IPS DF 6.9 (cell line): Measurements from ENCODE around the gene KIF2A.

ENCODE experiments used
- DNase-seq: peaks from one replicate; pipeline ENCODE4 v3.0.0-alpha.2; 2013; ENCODE audit warnings: low read depth, low spot score
- H3K27ac ChIP-seq: one replicate; pipeline ENCODE4 v1.5.1; 2013; ENCODE audit warnings: low read length, control low read depth
- H3K27me3 ChIP-seq: 2 replicates; pipeline ENCODE4 v1.6.1; 2013; ENCODE audit warnings: mild to moderate bottlenecking, low read length; ENCODE audit not compliant: control insufficient read depth, insufficient read depth
- H3K36me3 ChIP-seq: 2 replicates; pipeline ENCODE4 v1.6.1; 2013; ENCODE audit warnings: low read length; ENCODE audit not compliant: control insufficient read depth, insufficient read depth
- H3K4me1 ChIP-seq: 2 replicates; pipeline ENCODE4 v1.6.1; 2013; ENCODE audit warnings: low read length; ENCODE audit not compliant: control insufficient read depth, insufficient read depth
- H3K4me3 ChIP-seq: 2 replicates; pipeline ENCODE4 v1.5.1; 2013; ENCODE audit warnings: mild to moderate bottlenecking, low read length
- H3K9me3 ChIP-seq: 2 replicates; pipeline ENCODE4 v1.6.1; 2013; ENCODE audit warnings: low read length, inconsistent platforms; ENCODE audit not compliant: control insufficient read depth, insufficient read depth
- WGBS: extraction: QIAGEN DNeasy Blood & Tissue Kit; methylation state at CpG from one replicate; pipeline ENCODE4 v1.1.7; 2013; ENCODE audit warnings: mixed read lengths, missing lambda C conversion rate; ENCODE audit not compliant: insufficient read length, insufficient coverage; 5-methylcytosine and 5-hydroxymethylcytosine counted together

The KIF2A gene

DNA sequence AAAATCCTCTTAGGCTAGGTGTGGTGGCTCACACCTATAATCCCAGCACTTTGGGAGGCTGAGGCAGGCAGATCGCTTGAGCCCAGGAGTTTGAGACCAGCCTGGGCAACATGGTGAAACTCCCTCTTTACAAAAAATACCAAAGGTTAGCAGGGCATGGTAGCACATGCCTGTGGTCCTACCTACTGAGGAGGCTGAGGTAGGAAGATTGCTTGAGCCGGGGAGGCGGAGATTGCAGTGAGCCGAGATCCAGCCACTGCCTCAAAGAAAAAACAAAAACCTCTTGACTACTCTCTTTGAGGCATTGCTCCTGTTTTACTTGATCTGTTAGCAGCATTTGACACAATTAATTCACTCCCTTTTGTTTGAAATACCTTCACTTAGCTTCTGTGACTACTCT is 20.7 kb downstream of the KIF2A start:
- H3K27me3 ChIP-seq = no peaks in the 10 kb centered on the region
- no peak overlapping the region for H3K4me3 ChIP-seq
- WGBS = no CpG with 5 or more reads among the region's 4 CpGs
- no peak overlapping the region for H3K27ac ChIP-seq
- H3K36me3 ChIP-seq = no peaks in the 10 kb centered on the region
- no peak for DNase-seq
- H3K4me1 ChIP-seq = no peaks in the 10 kb centered on the region
- H3K9me3 ChIP-seq = no peaks in the 10 kb centered on the region

- H3K27ac ChIP-seq = no peak overlapping the region
- no peaks in the 10 kb centered on the region for H3K27me3 ChIP-seq
- no peak overlapping the region for H3K4me3 ChIP-seq
- no peak for DNase-seq
- H3K36me3 ChIP-seq = no peaks in the 10 kb centered on the region
- no CpG with 5 or more reads among the region's 9 CpGs for WGBS
- no peaks in the 10 kb centered on the region for H3K4me1 ChIP-seq
- H3K9me3 ChIP-seq = no peaks in the 10 kb centered on the region
Observed at GRCh38 chr5:62327138-62328053, 21.4 kb downstream of the KIF2A start.

DNA sequence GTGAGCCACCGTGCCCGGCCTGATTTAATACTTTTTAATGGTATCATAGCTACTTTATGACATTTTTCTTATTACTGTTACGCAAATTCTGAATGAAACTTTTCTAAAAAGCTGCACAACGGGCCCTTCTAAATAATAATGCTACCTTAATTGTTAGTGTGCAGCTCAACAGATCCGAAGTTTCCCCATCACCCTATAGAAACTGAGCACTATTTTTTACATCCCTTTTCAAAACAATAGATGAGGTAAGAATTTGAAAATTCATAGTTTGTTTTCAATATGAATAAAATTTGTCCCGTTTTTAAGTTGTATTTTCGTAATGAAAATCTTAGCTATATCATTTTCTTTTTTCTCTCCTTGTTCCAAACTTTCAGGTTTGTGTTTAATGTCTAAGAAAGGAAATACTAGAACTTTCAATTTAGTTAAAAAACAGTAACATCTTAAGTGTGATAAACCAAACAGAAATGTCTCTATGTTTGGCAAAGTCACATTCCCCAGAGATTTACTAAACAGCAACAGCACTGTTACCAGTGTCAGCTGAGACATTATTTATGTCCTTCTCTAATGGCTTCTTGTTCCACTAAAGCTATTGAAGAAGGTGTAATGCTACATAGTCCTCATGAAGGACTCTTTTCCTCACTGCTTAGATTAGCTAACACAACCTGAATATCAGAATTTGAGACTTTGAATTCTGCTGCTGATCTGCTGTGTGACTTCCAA is 22.9 kb downstream of the KIF2A start:
- WGBS = no CpG with 5 or more reads among the region's 7 CpGs
- Histone ChIP-seq H3K9me3 (no peaks in the 10 kb centered on the region), H3K4me1 (no peaks in the 10 kb centered on the region), H3K4me3 (no peak overlapping the region), H3K27ac (no peak overlapping the region), H3K36me3 (no peaks in the 10 kb centered on the region), H3K27me3 (no peaks in the 10 kb centered on the region)
- no peak for DNase-seq

- H3K4me1 ChIP-seq = no peaks in the 10 kb centered on the region
- no peak overlapping the region for H3K4me3 ChIP-seq
- WGBS = no CpG with 5 or more reads among the region's 1 CpG
- H3K36me3 ChIP-seq = no peaks in the 10 kb centered on the region
- no peak overlapping the region for H3K27ac ChIP-seq
- H3K9me3 ChIP-seq = no peaks in the 10 kb centered on the region
- no peak for DNase-seq
- H3K27me3 ChIP-seq = no peaks in the 10 kb centered on the region
Observed at GRCh38 chr5:62330302-62330701, 24.3 kb downstream of the KIF2A start.

GRCh38 chr5:62331921-62332320 is 25.9 kb downstream of the KIF2A start:
- Histone ChIP-seq H3K27ac (no peak overlapping the region), H3K4me1 (no peaks in the 10 kb centered on the region), H3K4me3 (no peak overlapping the region), H3K9me3 (no peaks in the 10 kb centered on the region), H3K36me3 (no peaks in the 10 kb centered on the region), H3K27me3 (no peaks in the 10 kb centered on the region)
- DNase-seq = no peak

DNA sequence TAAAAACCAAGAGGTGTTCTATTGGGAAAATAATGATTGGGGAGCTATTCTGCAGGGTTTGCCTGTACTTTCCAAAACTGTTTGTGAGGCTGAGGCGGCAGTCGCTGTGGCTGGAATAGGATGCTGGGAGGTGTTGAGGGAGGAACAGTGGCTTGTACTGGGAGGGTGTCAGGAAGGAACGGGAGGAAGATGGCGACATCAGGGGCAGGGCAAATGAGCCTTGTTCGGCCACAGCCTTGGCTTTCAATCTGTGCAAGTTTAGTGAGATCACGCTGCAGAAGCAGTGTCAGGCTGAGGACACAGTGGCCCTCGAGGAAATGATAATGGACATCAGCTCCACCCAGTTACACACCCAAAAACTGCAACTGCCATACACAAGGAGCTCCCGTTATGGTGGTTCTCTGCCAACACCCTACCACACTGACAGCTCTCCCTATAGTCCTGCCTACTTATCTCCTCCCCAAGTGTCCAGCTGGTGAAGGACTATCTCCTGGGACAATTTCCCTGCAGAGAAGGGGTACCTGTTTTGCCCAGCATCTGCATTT is 27.3 kb downstream of the KIF2A start:
- H3K4me1 ChIP-seq = no peaks in the 10 kb centered on the region
- H3K27ac ChIP-seq = no peak overlapping the region
- H3K9me3 ChIP-seq = no peaks in the 10 kb centered on the region
- no peaks in the 10 kb centered on the region for H3K27me3 ChIP-seq
- H3K4me3 ChIP-seq = no peak overlapping the region
- DNase-seq = no peak
- WGBS = no CpG with 5 or more reads among the region's 8 CpGs
- H3K36me3 ChIP-seq = no peaks in the 10 kb centered on the region

DNA sequence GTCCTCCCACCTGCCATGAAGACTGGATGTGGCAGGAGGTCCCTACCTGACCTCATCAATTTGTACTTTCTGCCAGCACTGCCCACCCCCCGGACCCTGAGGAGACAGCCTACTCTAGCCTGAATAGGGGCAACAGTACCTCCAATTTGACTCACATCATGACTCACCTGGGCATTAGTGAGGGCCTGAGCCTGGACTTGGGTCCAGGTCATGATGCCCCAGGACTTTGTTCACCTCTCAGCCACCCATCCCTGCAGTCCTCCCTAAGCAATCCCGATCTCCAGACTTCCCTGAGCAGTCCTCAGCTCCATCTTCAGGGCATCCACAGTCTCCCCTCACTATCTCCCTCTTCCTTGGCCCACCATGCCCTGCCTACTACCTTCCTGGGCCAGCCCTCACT is 28.1 kb downstream of the KIF2A start:
- WGBS = no CpG with 5 or more reads among the region's 2 CpGs
- no peaks in the 10 kb centered on the region for H3K27me3 ChIP-seq

GRCh38 chr5:62340392-62340791 is 34.4 kb downstream of the KIF2A start:
- DNase-seq = no peak
- no peaks in the 10 kb centered on the region for H3K27me3 ChIP-seq
- no CpG with 5 or more reads among the region's 1 CpG for WGBS

More for the DNA sequence above, 28.1 kb downstream of the KIF2A start:
- H3K27ac ChIP-seq = no peak overlapping the region
- H3K9me3 ChIP-seq = no peaks in the 10 kb centered on the region
- no peak overlapping the region for H3K4me3 ChIP-seq
- no peaks in the 10 kb centered on the region for H3K4me1 ChIP-seq
- no peak for DNase-seq
- no peaks in the 10 kb centered on the region for H3K36me3 ChIP-seq

GRCh38 chr5:62340979-62341378 is 35.0 kb downstream of the KIF2A start:
- no peak overlapping the region for H3K27ac ChIP-seq
- no peaks in the 10 kb centered on the region for H3K9me3 ChIP-seq
- no peaks in the 10 kb centered on the region for H3K27me3 ChIP-seq
- no peaks in the 10 kb centered on the region for H3K4me1 ChIP-seq
- H3K4me3 ChIP-seq = no peak overlapping the region
- DNase-seq = no peak
- no CpG with 5 or more reads among the region's 2 CpGs for WGBS
- H3K36me3 ChIP-seq = no peaks in the 10 kb centered on the region

More at GRCh38 chr5:62340392-62340791, 34.4 kb downstream of the KIF2A start:
- H3K36me3 ChIP-seq = no peaks in the 10 kb centered on the region
- no peaks in the 10 kb centered on the region for H3K9me3 ChIP-seq
- H3K4me1 ChIP-seq = no peaks in the 10 kb centered on the region
- H3K27ac ChIP-seq = no peak overlapping the region
- H3K4me3 ChIP-seq = no peak overlapping the region

- no peak for DNase-seq
- Histone ChIP-seq H3K36me3 (no peaks in the 10 kb centered on the region), H3K27me3 (no peaks in the 10 kb centered on the region), H3K4me1 (no peaks in the 10 kb centered on the region), H3K9me3 (no peaks in the 10 kb centered on the region), H3K4me3 (no peak overlapping the region), H3K27ac (no peak overlapping the region)
- WGBS = no CpG with 5 or more reads among the region's 4 CpGs
Observed at GRCh38 chr5:62341783-62342475, 35.9 kb downstream of the KIF2A start.
